ENCODE measurements around the gene NEXN.

The NEXN gene

DNA sequence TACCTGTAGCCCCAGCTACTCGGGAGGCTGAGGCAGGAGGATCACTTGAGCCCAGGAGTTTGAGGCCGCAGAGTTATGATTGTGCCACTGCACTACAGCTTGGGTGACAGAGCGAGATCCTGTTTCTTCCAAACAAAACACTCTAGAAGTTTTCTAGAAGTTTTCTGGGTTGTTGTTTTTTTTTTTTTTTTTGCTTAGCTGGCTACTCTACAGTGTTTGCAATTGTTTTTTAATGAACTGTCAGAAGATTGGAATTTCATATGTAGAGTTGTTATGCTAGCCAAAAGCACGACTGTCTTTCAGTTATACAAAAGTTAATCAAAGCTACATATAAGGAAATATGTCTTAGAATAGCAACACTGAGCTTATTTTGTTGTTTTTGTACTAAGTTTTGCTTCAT lies 30.9 kb upstream of the NEXN start:
- no peak overlapping the region for H3K4me3 Mint-ChIP-seq
- peaks cover 73% of the 10 kb centered on the region for H3K36me3 Mint-ChIP-seq (ENCODE audit: low read depth)
- no peaks in the 10 kb centered on the region for H3K4me1 Mint-ChIP-seq
- no peak overlapping the region for H3K27ac Mint-ChIP-seq
- TF ChIP-seq CTCF (IDR thresholded peaks at IDR 0.05; ENCODE audit: unreplicated experiment in 3 of 3), result no peak
- H3K27me3 Mint-ChIP-seq (ENCODE audit: low read depth), result no peaks in the 10 kb centered on the region
- peaks cover 45% of the 10 kb centered on the region for H3K9me3 Mint-ChIP-seq

DNA sequence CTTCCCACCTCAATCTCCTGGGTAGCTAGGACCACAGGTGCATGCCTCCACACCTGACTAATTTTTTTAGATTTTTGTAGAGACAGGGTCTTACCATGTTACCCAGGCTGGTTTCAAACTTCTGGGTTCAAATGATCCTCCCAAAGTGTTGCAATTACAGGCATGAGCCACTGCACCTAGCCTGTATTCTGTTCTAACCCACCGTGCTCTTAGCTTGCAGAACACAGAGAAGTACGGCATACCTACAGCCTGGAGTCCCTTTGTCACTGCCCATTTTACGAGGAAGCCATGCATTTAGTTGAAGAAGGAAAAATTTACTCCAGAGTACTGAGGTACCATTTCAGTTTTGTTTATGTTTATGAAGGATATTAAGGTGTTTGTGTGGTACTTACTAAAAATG lies 29.7 kb upstream of the NEXN start:
- no peak for TF ChIP-seq CTCF (IDR thresholded peaks at IDR 0.05; ENCODE audit: unreplicated experiment in 3 of 3)

DNA sequence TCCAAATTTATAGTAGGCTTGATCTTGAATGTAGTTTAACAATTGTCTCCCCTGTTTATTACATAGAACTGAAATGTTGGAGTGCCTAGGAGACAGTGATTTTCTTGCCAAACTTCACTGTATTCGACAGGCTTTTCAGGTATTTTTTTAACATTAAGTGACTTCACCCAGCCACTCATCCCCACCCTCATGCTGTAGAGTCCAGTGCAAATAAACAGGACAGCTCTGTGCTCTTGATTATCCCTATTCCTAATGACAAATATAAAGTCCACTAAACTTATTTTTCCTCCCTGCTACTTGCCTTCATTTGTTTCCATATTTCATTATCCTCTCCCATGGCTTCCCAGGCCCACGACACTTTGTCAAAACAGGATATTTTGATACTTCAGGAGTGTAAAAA lies 29.2 kb upstream of the NEXN start:
- Mint-ChIP-seq H3K27ac (no peak overlapping the region), H3K9me3 (peaks cover 35% of the 10 kb centered on the region), H3K27me3 (ENCODE audit: low read depth) (no peaks in the 10 kb centered on the region), H3K4me3 (no peak overlapping the region), H3K36me3 (ENCODE audit: low read depth) (peaks cover 66% of the 10 kb centered on the region), H3K4me1 (no peaks in the 10 kb centered on the region)
- TF ChIP-seq CTCF (IDR thresholded peaks at IDR 0.05; ENCODE audit: unreplicated experiment in 3 of 3), result no peak

More for the DNA sequence above, 29.7 kb upstream of the NEXN start:
- Mint-ChIP-seq H3K4me3 (no peak overlapping the region), H3K9me3 (peaks cover 40% of the 10 kb centered on the region), H3K36me3 (ENCODE audit: low read depth) (peaks cover 71% of the 10 kb centered on the region), H3K4me1 (no peaks in the 10 kb centered on the region), H3K27me3 (ENCODE audit: low read depth) (no peaks in the 10 kb centered on the region), H3K27ac (no peak overlapping the region)

- no peak for TF ChIP-seq CTCF (IDR thresholded peaks at IDR 0.05; ENCODE audit: unreplicated experiment in 3 of 3)
- Mint-ChIP-seq H3K36me3 (ENCODE audit: low read depth) (peaks cover 39% of the 10 kb centered on the region), H3K27ac (no peak overlapping the region), H3K27me3 (ENCODE audit: low read depth) (no peaks in the 10 kb centered on the region), H3K9me3 (no peaks in the 10 kb centered on the region), H3K4me1 (no peaks in the 10 kb centered on the region), H3K4me3 (no peak overlapping the region)
These were observed 22.1 kb upstream of the NEXN start for GRCh38 chr1:77866296-77866695.

GRCh38 chr1:77872645-77873044 lies 15.8 kb upstream of the NEXN start:
- no peak overlapping the region for H3K4me3 Mint-ChIP-seq
- no peaks in the 10 kb centered on the region for H3K9me3 Mint-ChIP-seq
- no peaks in the 10 kb centered on the region for H3K4me1 Mint-ChIP-seq
- no peak overlapping the region for H3K27ac Mint-ChIP-seq
- peaks cover 28% of the 10 kb centered on the region for H3K36me3 Mint-ChIP-seq (ENCODE audit: low read depth)
- no peak for TF ChIP-seq CTCF (IDR thresholded peaks at IDR 0.05; ENCODE audit: unreplicated experiment in 3 of 3)
- no peaks in the 10 kb centered on the region for H3K27me3 Mint-ChIP-seq (ENCODE audit: low read depth)

GRCh38 chr1:77873461-77873860 lies 15.0 kb upstream of the NEXN start:
- H3K4me3 Mint-ChIP-seq, result no peak overlapping the region
- H3K27me3 Mint-ChIP-seq (ENCODE audit: low read depth), result no peaks in the 10 kb centered on the region
- no peak overlapping the region for H3K27ac Mint-ChIP-seq
- H3K9me3 Mint-ChIP-seq, result no peaks in the 10 kb centered on the region
- TF ChIP-seq CTCF (IDR thresholded peaks at IDR 0.05; ENCODE audit: unreplicated experiment in 3 of 3), result no peak
- no peaks in the 10 kb centered on the region for H3K4me1 Mint-ChIP-seq
- H3K36me3 Mint-ChIP-seq (ENCODE audit: low read depth), result peaks cover 23% of the 10 kb centered on the region

Data from nephron (organoid).